Stimulated activated CD8-positive, alpha-beta memory T cell treated with anti-CD3 and anti-CD28 coated beads, Interleukin-2, amount 100 ng/mL, for 48 hours (primary cell): ENCODE measurements around the gene ARL13B.
"Not testable (repeated sequence)": the region's sequence is repeated elsewhere in the genome, so short reads cannot be mapped to it uniquely, and the experiment has no call there.

Source experiments
- DNase-seq, 2 donors: peaks; one replicate each; pipeline ENCODE4 v3.0.0-alpha.2; 2020; ENCODE audit warnings: low read depth in 2 of 2

ARL13B gene

DNA sequence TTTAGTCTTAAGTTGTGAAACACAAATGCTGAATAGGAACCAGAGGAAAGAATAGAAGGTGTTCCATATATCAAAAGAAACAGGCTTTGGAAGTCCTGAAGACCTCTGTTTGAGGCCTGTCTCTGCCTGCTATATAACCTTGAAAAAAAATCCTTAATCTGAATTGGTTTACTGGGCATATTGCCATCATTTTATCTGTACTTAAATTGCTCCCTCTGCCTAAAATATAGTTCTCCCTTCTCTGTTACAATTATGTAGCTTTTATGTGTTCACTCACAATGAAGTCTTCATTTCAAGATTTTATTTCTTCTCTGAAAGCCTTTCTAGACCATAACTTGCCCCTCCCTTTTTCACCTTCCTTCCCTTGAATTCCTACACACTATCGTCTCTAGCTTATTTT lies 21.2 kb downstream of the ARL13B start:
- DNase-seq, result no peak

- no peak for DNase-seq
Observed at GRCh38 chr3:94001827-94002495, 22.0 kb downstream of the ARL13B start.

DNA sequence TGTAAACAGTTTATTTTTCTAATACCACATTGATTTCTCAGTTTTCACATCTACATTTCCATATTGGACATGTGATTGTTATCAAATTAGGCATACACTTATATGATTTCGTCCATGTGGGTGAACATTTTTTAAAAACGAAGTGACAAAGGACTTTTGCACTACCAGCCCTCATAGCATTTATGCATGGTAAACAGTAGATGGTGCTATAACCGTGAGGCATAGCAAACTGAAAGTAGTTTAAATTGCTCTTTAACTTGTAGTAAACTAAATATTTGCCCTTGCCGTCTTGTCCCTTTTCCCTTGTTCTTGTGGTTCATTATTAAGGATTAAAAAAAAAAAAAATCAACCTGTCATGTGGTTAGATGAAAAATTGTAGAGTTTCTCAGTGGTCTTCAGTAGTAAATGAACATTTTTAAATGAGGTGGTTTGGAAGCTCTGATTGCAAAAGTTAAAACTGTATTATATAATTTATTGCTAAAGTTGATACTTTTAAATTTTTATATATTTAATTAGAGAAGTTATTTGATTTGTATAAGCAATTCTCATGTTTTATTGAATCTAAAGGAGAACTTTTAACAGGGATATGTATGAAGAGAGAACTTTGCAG lies 24.5 kb downstream of the ARL13B start:
- no peak for DNase-seq

GRCh38 chr3:94008253-94008652 lies 28.3 kb downstream of the ARL13B start:
- no peak for DNase-seq

GRCh38 chr3:94009608-94010007 lies 29.7 kb downstream of the ARL13B start:
- no peak for DNase-seq

GRCh38 chr3:94011233-94011711 lies 31.3 kb downstream of the ARL13B start:
- DNase-seq, result no peak

- no peak for DNase-seq
Observed at GRCh38 chr3:94012185-94012584, 32.2 kb downstream of the ARL13B start.

DNA sequence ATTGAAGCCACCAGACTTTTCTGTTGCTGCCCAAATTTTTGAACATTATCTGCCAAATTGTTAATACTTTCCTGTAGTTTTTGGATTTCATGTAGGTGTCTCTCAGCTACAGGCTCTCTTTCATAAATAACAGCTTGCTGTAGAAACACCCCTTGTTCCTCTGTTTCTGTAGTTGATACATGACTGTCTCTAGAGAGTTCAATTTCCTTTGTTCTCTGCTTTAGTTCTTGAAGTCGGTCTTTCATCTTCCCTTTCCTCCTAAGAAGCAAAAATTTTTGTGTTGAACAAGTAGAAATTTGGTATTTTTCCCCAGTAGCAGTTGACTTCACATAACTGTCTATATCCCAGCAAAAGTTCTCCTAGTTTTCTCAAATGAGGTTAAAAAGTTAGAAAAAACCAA lies 35.1 kb downstream of the ARL13B start:
- DNase-seq, result no peak

DNA sequence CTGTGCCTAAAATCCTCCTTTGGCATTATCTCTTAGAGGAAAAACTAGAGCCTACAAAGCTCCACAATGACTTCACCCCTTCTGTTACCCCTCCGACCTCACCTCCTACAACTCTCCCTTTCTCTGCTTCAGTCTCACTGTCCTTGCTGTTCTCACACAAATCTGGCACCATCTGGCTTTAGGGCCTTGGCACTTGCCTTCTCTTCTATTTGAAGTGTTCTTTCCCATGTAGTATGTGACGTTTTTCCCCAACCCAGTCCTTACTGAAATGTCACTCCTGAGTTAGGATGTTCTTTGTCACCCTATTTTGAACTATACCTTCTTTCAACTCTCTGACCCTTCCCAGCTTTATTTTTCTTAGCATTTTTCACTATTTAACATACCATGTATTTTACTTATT lies 39.7 kb downstream of the ARL13B start:
- DNase-seq, result no peak

GRCh38 chr3:94020293-94020692 lies 40.3 kb downstream of the ARL13B start:
- DNase-seq, result no peak

DNA sequence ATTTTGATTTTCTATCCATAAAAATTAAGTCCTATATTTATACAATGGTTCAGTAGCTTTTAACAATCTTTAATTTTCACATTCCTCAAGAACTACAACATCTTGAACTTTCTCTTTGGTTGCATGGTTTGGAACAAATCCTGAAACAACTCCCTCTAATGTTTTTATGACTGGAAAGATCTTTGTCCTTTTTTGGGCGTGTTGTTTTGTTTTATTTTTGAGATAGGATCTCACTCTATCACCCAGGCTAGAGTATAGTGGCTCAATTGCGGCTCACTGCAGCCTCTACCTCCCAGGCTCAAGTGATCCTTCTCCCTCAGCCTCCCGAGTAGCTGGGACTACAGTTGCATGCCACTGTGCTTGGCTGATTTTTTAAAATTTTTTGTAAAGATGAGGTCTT lies 44.4 kb downstream of the ARL13B start:
- no peak for DNase-seq

GRCh38 chr3:94026623-94027022 lies 46.7 kb downstream of the ARL13B start:
- DNase-seq, result no peak

DNA sequence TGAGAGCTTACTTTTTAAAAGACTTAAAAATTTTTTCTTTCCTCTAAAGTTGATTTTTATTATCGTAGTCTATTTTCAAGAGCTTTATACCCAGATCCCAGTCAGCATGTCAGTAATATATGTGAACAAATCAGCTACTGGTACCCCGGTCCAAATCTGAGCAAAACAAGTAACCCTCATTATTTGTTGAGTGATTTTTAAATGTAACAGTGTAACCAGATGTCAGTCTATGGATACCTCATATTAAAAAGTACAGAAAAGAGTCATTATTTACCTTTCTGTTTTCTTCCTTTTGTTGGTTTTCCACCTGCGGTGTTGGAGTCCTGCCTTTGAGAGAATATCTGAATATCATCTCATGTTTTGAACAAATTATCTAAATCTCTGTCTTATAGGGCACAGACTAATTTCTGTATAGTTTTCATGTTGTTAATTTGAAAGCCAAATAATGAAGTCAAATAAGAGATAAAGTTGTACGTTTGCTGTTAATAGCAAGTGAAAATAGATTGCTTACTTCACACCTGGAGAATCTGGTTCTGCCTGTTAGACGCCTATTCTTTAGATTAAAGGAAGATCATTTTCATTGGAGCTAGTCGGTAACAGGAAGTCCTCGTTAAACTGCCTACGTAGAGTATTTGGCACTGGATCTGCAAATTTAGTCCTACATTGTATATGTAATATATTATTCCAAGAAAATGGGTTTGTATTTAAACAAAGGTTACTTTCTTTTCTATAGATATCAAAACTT lies 48.3 kb downstream of the ARL13B start, which contains the start of gene STX19:
Gene STX19 (minus strand): TSS at position 505 of the 745 bp plus-strand sequence. CDS start 13,328 bp downstream, outside the sequence.
- no peak for DNase-seq

DNA sequence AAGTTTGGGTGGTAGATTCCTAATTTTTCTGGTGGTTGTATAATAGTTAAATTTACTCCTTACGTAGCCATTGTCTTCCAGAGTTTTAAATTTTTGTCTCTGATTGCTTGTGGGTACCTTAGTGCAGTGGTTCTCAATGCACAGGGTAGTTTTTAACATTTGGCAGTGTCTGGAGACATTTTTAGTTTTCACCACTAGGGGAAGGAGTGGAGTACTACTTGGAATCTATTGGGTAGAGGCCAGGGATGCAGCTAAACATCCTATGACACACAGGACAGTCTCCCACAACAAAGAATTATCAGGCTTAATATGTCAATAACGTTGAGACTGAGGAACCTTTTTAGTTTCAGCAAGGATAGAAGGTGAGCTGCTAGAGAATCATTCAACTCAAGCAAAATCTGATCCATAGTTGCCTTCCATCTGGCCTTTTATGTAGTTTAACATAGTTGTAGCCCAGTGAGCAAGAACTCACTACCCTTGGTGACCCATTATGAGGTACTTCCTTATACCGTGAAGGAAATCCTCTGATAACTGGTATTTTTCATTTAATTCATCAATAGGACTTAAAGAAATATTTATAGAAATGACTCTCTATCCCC lies 57.1 kb downstream of the ARL13B start:
- DNase-seq, result no peak

- DNase-seq, result no peak
Observed at GRCh38 chr3:94043285-94043684, 63.3 kb downstream of the ARL13B start.

DNA sequence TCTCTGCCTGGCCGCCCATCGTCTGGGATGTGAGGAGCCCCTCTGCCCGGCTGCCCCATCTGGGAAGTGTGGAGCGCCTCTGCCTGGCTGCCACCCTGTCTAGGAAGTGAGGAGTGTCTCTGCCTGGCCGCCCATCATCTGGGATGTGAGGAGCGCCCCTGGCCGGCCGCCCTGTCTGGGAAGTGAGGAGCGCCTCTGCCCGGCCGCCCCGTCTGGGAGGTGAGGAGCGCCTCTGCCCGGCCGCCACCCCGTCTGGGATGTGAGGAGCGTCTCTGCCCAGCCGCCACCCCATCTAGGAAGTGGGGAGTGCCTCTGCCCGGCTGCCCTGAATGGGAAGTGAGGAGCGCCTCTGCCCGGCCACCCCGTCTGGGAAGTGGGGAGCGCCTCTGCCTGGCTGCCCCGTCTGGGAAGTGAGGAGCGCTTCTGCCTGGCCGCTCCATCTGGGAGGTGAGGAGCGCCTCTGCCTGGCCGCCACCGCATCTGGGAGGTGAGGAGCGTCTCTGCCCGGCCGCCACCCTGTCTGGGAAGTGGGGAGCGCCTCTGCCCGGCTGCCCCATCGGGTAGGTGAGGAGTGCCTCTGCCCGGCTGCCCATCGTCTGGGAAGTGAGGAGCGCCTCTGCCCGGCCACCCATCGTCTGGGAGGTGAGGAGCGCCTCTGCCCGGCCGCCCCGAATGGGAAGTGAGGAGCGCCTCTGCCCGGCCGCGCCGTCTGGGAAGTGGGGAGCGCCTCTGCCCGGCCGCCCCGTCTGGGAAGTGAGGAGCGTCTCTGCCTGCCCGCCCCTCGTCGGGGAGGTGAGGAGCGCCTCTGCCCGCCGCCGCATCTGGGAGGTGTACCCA lies 64.4 kb downstream of the ARL13B start:
- not testable (repeated sequence) for DNase-seq

DNA sequence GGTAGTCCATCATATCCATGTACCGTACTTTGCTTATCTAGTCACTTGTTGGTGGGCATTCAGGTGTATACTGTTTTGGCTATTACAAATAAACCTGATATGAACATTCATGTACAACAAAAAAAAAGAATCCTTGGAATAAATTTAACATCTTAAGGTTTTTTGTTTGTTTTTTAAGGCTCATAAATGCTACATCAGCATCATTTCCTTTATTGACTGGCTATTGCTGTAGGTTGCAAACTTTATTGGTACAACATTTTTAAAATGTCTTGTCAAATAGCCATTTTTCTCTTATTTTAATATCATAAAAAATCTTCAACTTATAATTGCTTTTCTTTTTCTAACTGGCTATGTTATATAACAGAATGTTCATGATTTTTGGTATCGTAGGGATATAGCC lies 66.6 kb downstream of the ARL13B start:
- DNase-seq, result no peak

GRCh38 chr3:94049267-94049666 lies 69.3 kb downstream of the ARL13B start:
- DNase-seq, result no peak

- DNase-seq, result no peak
Observed at GRCh38 chr3:94050546-94050945, 70.6 kb downstream of the ARL13B start.

DNA sequence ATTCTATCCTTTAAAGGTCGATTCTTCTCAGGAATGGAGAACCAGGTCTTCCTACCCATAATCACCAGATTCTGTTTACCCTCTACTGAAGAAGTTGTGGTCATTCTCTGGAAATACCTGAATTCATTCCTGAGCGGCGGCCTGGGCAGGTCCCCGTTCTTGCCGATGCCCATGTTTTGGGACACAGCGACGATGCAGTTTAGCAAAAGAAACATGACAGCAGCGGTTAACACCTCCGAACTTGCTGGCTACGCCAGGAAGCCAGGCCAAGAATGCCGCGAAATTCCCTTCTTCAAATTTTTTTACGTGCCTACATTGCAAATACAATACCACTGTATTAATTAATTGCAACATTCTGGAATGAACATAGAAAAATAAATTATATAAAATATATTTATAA lies 81.3 kb downstream of the ARL13B start:
- DNase-seq, result no peak
